Activated CD4-positive, alpha-beta memory T cell treated with anti-CD3 and anti-CD28 coated beads, Interleukin-2, amount 10 ng/mL, durations not matched to agents 7 days and 5 days (primary cell): ENCODE measurements around the gene SF1. TPM values are rescaled to one million over a fixed set of nuclear protein-coding genes. Genes with fewer than 3 reads are reported as not detected.

ENCODE experiments used
- CTCF ChIA-PET: fragments of 350-600 bp; sonication (Branson Sonifier 250); formaldehyde crosslinking; loops from one replicate; lab custom pipeline; 2021; ENCODE audit warnings: antibody characterized with exemption, inconsistent platforms; lab: Charles Lee
- POLR2A ChIA-PET: fragments of 350-600 bp; sonication (Branson Sonifier 250); formaldehyde crosslinking; loops from one replicate; lab custom pipeline; 2021; ENCODE audit warnings: antibody characterized with exemption; lab: Charles Lee
- DNase-seq: peaks from one replicate; pipeline ENCODE4 v3.0.0-alpha.2; 2020
- H3K27ac Mint-ChIP-seq: one replicate; pipeline ENCODE4 v1.8.0; 2021; ENCODE audit warnings: mild to moderate bottlenecking, mixed read lengths
- H3K27me3 Mint-ChIP-seq: one replicate; pipeline ENCODE4 v1.8.0; 2021; ENCODE audit warnings: mixed read lengths
- H3K36me3 Mint-ChIP-seq: one replicate; pipeline ENCODE4 v1.8.0; 2021; ENCODE audit warnings: low read depth, mixed read lengths
- H3K4me1 Mint-ChIP-seq: one replicate; pipeline ENCODE4 v1.8.0; 2021; ENCODE audit warnings: mixed read lengths
- H3K4me3 Mint-ChIP-seq: one replicate; pipeline ENCODE4 v1.8.0; 2021; ENCODE audit warnings: mild to moderate bottlenecking, mixed read lengths
- H3K9me3 Mint-ChIP-seq: one replicate; pipeline ENCODE4 v1.8.0; 2021; ENCODE audit warnings: mixed read lengths
- total RNA-seq, 2 experiments: library from RNA; stranded (reverse); gene quantifications; one replicate each; pipeline ENCODE4 v1.2.3, GENCODE V29; 2021

The SF1 gene
- total RNA-seq, 2 experiments from 2014 or later = 385 to 390 TPM

GRCh38 chr11:64722141-64723065 is 55.9 kb downstream of the SF1 start:
- POLR2A ChIA-PET = interaction anchor here (1.4 kb wide), 1 partner anchor 34 kb away, joined by 4 read pairs; no protein-coding TSS in a partner anchor
- Mint-ChIP-seq H3K9me3 (no peaks in the 10 kb centered on the region), H3K27me3 (peaks cover 44% of the 10 kb centered on the region), H3K27ac (no peak overlapping the region), H3K36me3 (peaks cover 9% of the 10 kb centered on the region), H3K4me3 (peak overlapping the region; percentile 24), H3K4me1 (peaks cover 10% of the 10 kb centered on the region)
- no peak for DNase-seq
- CTCF ChIA-PET = interaction anchor here (1.0 to 1.2 kb wide), 2 partner anchors 10 to 34 kb away, joined by 3 to 4 read pairs; no protein-coding TSS in a partner anchor

- ChIA-PET POLR2A (interaction anchor here (1.4 kb wide), 1 partner anchor 32 kb away, joined by 4 read pairs; no protein-coding TSS in a partner anchor), CTCF (interaction anchor here (1.2 kb wide), 1 partner anchor 33 kb away, joined by 4 read pairs; no protein-coding TSS in a partner anchor)
- Mint-ChIP-seq H3K4me3 (no peak overlapping the region), H3K27ac (no peak overlapping the region), H3K9me3 (no peaks in the 10 kb centered on the region), H3K4me1 (peaks cover 10% of the 10 kb centered on the region), H3K36me3 (no peaks in the 10 kb centered on the region), H3K27me3 (peaks cover 54% of the 10 kb centered on the region)
- no peak for DNase-seq
Observed at GRCh38 chr11:64721359-64721699, 57.0 kb downstream of the SF1 start.

GRCh38 chr11:64720640-64721358 is 57.5 kb downstream of the SF1 start:
- ChIA-PET CTCF (interaction anchor here (1.3 kb wide), 1 partner anchor 32 kb away, joined by 3 read pairs; no protein-coding TSS in a partner anchor), POLR2A (no interaction called here)
- Mint-ChIP-seq H3K9me3 (no peaks in the 10 kb centered on the region), H3K4me1 (peaks cover 10% of the 10 kb centered on the region), H3K4me3 (no peak overlapping the region), H3K36me3 (no peaks in the 10 kb centered on the region), H3K27me3 (peaks cover 59% of the 10 kb centered on the region), H3K27ac (no peak overlapping the region)
- no peak for DNase-seq

- CTCF ChIA-PET = interaction anchor here (1.3 kb wide), 1 partner anchor 31 kb away, joined by 3 read pairs; no protein-coding TSS in a partner anchor
- Mint-ChIP-seq H3K36me3 (no peaks in the 10 kb centered on the region), H3K9me3 (no peaks in the 10 kb centered on the region), H3K27ac (no peak overlapping the region), H3K4me1 (peaks cover 8% of the 10 kb centered on the region), H3K27me3 (peaks cover 63% of the 10 kb centered on the region), H3K4me3 (no peak overlapping the region)
- DNase-seq = no peak
- POLR2A ChIA-PET = no interaction called here
Observed at GRCh38 chr11:64720167-64720566, 58.2 kb downstream of the SF1 start.

GRCh38 chr11:64719406-64719805 is 58.9 kb downstream of the SF1 start:
- Mint-ChIP-seq H3K27me3 (peaks cover 71% of the 10 kb centered on the region), H3K4me1 (peaks cover 8% of the 10 kb centered on the region), H3K9me3 (no peaks in the 10 kb centered on the region), H3K4me3 (no peak overlapping the region), H3K27ac (no peak overlapping the region), H3K36me3 (no peaks in the 10 kb centered on the region)
- no peak for DNase-seq
- CTCF ChIA-PET = interaction anchor here (1.0 to 1.3 kb wide), 2 partner anchors 15 to 31 kb away, joined by 3 read pairs; no protein-coding TSS in a partner anchor
- POLR2A ChIA-PET = no interaction called here

- no peak for DNase-seq
- Mint-ChIP-seq H3K36me3 (peaks cover 2% of the 10 kb centered on the region), H3K4me1 (peaks cover 4% of the 10 kb centered on the region), H3K27me3 (peaks cover 77% of the 10 kb centered on the region), H3K4me3 (no peak overlapping the region), H3K27ac (no peak overlapping the region), H3K9me3 (no peaks in the 10 kb centered on the region)
- CTCF ChIA-PET = interaction anchor here (1.0 kb wide), 1 partner anchor 14 kb away, joined by 3 read pairs; no protein-coding TSS in a partner anchor
- POLR2A ChIA-PET = interaction anchor here (2.0 kb wide), 1 partner anchor 14 kb away, joined by 8 read pairs; no protein-coding TSS in a partner anchor
Observed at GRCh38 chr11:64718780-64719124, 59.6 kb downstream of the SF1 start.

DNA sequence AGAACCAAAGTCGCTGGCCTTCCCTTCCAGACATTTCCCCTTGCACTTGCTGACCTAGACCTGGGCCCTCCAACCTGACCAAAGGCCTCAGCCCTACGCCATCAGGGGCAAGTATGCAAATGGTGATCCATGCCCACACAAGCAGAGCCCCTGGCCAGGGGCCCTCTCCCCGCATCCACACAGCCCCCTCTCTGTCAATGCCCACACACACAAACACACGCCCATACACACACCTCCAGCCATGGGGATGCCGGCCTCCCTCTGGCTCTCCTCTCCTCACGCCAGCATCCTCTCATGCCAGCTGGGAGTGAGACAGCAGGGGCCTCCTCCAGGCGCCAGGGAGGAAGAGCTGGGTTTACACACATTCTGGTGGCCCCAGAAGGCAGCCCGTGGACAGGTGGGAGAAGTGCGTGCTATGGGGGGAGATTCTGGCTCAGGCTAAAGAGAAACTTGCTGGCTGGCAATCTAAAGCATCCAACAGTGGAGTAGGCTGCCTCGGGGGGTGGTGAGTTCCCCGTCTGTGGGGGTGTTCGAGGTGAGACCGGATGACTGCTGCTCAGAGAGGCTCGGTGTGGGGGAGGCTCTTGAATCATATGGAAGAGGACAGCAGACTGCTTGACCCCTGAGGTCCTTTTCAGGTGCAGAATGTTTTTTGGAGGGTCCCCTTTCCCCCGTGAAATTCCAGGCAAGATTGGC is 60.1 kb downstream of the SF1 start:
- Mint-ChIP-seq H3K36me3 (peaks cover 2% of the 10 kb centered on the region), H3K27me3 (peaks cover 78% of the 10 kb centered on the region)
- POLR2A ChIA-PET = interaction anchor here (2.0 kb wide), 1 partner anchor 14 kb away, joined by 8 read pairs; no protein-coding TSS in a partner anchor

GRCh38 chr11:64717268-64717578 is 61.1 kb downstream of the SF1 start:
- no peak for DNase-seq
- H3K36me3 Mint-ChIP-seq = peaks cover 2% of the 10 kb centered on the region
- H3K9me3 Mint-ChIP-seq = no peaks in the 10 kb centered on the region
- no peak overlapping the region for H3K4me3 Mint-ChIP-seq
- no peak overlapping the region for H3K27ac Mint-ChIP-seq
- CTCF ChIA-PET = interaction anchor here (1.2 kb wide), 1 partner anchor 29 kb away, joined by 3 read pairs; no protein-coding TSS in a partner anchor
- POLR2A ChIA-PET = interaction anchor here (2.0 kb wide), 1 partner anchor 13 kb away, joined by 8 read pairs; no protein-coding TSS in a partner anchor
- peaks cover 6% of the 10 kb centered on the region for H3K4me1 Mint-ChIP-seq
- H3K27me3 Mint-ChIP-seq = peaks cover 79% of the 10 kb centered on the region

More for the DNA sequence above, 60.1 kb downstream of the SF1 start:
- H3K9me3 Mint-ChIP-seq = no peaks in the 10 kb centered on the region
- CTCF ChIA-PET = interaction anchor here (1.0 to 1.2 kb wide), 2 partner anchors 13 to 30 kb away, joined by 3 read pairs; no protein-coding TSS in a partner anchor
- H3K4me1 Mint-ChIP-seq = peaks cover 3% of the 10 kb centered on the region
- no peak overlapping the region for H3K4me3 Mint-ChIP-seq
- DNase-seq = no peak
- no peak overlapping the region for H3K27ac Mint-ChIP-seq

GRCh38 chr11:64716473-64717267 is 61.7 kb downstream of the SF1 start:
- Mint-ChIP-seq H3K9me3 (no peaks in the 10 kb centered on the region), H3K27ac (no peak overlapping the region), H3K4me3 (no peak overlapping the region), H3K36me3 (peaks cover 2% of the 10 kb centered on the region), H3K4me1 (peaks cover 12% of the 10 kb centered on the region), H3K27me3 (peaks cover 79% of the 10 kb centered on the region)
- POLR2A ChIA-PET = no interaction called here
- DNase-seq = no peak
- CTCF ChIA-PET = no interaction called here

- Mint-ChIP-seq H3K27ac (no peak overlapping the region), H3K4me1 (peaks cover 12% of the 10 kb centered on the region), H3K9me3 (no peaks in the 10 kb centered on the region), H3K36me3 (peaks cover 2% of the 10 kb centered on the region), H3K4me3 (no peak overlapping the region), H3K27me3 (peaks cover 77% of the 10 kb centered on the region)
- POLR2A ChIA-PET = no interaction called here
- CTCF ChIA-PET = no interaction called here
- no peak for DNase-seq
Observed at GRCh38 chr11:64715756-64716472, 62.4 kb downstream of the SF1 start.

- Mint-ChIP-seq H3K4me1 (peaks cover 15% of the 10 kb centered on the region), H3K4me3 (no peak overlapping the region), H3K9me3 (no peaks in the 10 kb centered on the region), H3K27me3 (peaks cover 77% of the 10 kb centered on the region), H3K36me3 (peaks cover 2% of the 10 kb centered on the region), H3K27ac (no peak overlapping the region)
- ChIA-PET CTCF (no interaction called here), POLR2A (no interaction called here)
- DNase-seq = no peak
Observed at GRCh38 chr11:64715110-64715509, 63.2 kb downstream of the SF1 start.
